ENCODE measurements around the gene CD52. TPM values are rescaled to one million over a fixed set of nuclear protein-coding genes. Genes with fewer than 3 reads are reported as not detected.

CD52 gene
- polyA plus RNA-seq, 1 experiment = not detected

- no peak overlapping the region for H3K4me3 ChIP-seq (ENCODE audit: low read depth, low read length)
- peaks cover 5% of the 10 kb centered on the region for H3K27me3 ChIP-seq (ENCODE audit: control insufficient read depth, insufficient read depth, low read length)
- H3K27ac ChIP-seq (ENCODE audit: low read depth, low read length) = no peak overlapping the region
- DNase-seq (ENCODE audit: low read depth, low spot score) = no peak
- CTCF ChIA-PET = interaction anchor here (0.5 to 1.2 kb wide), 3 partner anchors 15 to 186 kb away, joined by 3 to 6 read pairs (median 6); no protein-coding TSS in a partner anchor
- POLR2A ChIA-PET = interaction anchor here (0.6 kb wide), 1 partner anchor 24 kb away, joined by 6 read pairs; no protein-coding TSS in a partner anchor
- no peak for TF ChIP-seq CTCF (IDR thresholded peaks at IDR 0.05; ENCODE audit: low read depth, low read length)
- no peaks in the 10 kb centered on the region for H3K9me3 ChIP-seq (ENCODE audit: control insufficient read depth, insufficient read depth, low read length)
Measured at GRCh38 chr1:26349877-26350244, 32.1 kb downstream of the CD52 start.

- Histone ChIP-seq H3K27ac (ENCODE audit: low read depth, low read length) (no peak overlapping the region), H3K27me3 (ENCODE audit: control insufficient read depth, insufficient read depth, low read length) (peaks cover 9% of the 10 kb centered on the region), H3K9me3 (ENCODE audit: control insufficient read depth, insufficient read depth, low read length) (no peaks in the 10 kb centered on the region), H3K4me3 (ENCODE audit: low read depth, low read length) (no peak overlapping the region)
- CTCF ChIA-PET = interaction anchor here (0.7 kb wide), 1 partner anchor 67 kb away, joined by 3 read pairs; no protein-coding TSS in a partner anchor
- no peak for TF ChIP-seq CTCF (IDR thresholded peaks at IDR 0.05; ENCODE audit: low read depth, low read length)
- DNase-seq (ENCODE audit: low read depth, low spot score) = no peak
- POLR2A ChIA-PET = interaction anchor here (0.6 kb wide), 1 partner anchor 23 kb away, joined by 6 read pairs; no protein-coding TSS in a partner anchor
Measured at GRCh38 chr1:26350343-26350700, 32.6 kb downstream of the CD52 start.

DNA sequence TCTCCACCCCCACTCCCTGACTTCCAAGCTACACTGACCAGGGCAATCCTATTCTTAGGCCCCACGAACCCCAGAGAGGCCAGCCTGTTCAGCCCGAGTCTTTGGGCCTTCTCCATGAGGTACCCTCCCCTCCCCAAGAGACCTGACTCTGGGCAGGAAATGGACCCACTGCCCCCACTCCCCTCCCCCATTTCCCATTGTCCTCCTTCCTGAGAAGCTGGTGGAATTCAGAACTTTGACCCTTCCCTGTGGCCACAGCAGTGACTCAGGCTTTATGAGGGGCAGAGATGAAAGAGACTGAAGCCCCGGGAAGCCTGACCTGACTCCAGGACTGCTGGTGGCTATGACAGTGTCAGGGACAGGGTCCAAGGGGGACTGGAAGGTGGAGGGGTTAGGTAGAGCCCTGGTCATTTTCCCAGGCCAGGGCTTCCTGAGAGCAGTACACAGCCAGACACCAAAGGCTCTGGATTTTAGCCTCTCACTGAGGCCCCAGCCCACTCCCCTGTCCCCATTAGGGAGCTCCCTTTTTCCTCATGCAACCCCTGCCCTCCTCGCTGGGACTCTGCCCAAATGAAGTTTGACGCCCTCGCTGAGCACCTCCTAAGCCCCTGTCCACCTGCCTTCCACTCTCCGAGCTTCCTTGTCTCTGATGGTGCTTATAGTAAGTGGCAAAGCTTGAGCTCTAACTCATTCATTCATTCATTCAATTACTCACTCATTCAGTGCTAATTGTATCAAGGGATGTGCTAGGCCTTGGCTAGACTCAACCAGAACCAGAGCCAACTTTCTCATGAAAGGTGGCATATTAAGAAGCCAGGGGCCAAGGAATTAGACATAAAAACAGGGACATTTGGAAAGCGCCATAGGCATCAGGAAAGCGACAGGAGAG is 33.2 kb downstream of the CD52 start:
- TF ChIP-seq CTCF (IDR thresholded peaks at IDR 0.05; ENCODE audit: low read depth, low read length) = no peak
- Histone ChIP-seq H3K27ac (ENCODE audit: low read depth, low read length) (no peak overlapping the region), H3K27me3 (ENCODE audit: control insufficient read depth, insufficient read depth, low read length) (peaks cover 11% of the 10 kb centered on the region), H3K9me3 (ENCODE audit: control insufficient read depth, insufficient read depth, low read length) (no peaks in the 10 kb centered on the region), H3K4me3 (ENCODE audit: low read depth, low read length) (no peak overlapping the region)
- no peak for DNase-seq (ENCODE audit: low read depth, low spot score)
- CTCF ChIA-PET = interaction anchor here (0.7 to 1.0 kb wide), 2 partner anchors 13 to 66 kb away, joined by 3 to 7 read pairs; no protein-coding TSS in a partner anchor
- POLR2A ChIA-PET = no interaction called here

DNA sequence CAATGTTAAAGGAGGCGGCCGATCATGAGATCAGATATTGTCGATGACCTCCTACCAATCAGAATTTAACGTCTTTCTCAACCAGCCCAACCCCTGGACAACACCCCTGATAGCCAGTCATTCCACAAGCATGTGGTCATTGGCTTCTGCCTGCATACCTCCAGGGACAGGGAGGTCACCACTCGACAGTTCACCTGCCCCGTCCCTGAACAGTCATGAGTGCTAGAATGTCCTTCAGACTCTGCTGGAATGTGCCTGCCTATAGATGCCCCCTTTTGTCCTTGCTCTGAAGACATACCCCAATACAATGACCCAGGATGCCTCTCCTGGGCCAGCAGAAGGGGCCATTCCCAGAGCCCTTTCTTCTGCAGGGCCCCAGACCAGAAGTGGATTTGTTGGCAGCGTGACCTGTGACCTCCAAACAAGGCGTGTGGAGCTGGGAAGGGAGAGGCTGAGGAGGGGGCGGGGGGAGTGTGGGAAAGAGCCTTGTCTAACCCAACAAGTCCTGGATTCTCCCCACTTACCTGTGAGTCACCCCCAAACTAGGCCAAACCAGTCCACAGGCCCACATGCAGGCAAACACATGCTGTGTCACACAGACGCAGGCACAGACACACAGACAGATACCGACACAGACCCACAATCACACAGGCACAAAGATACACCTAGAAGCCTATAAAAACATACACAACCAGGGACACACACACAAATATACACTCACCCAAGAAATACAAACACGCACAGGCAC is 34.0 kb downstream of the CD52 start:
- Histone ChIP-seq H3K4me3 (ENCODE audit: low read depth, low read length) (no peak overlapping the region), H3K27me3 (ENCODE audit: control insufficient read depth, insufficient read depth, low read length) (peaks cover 19% of the 10 kb centered on the region), H3K9me3 (ENCODE audit: control insufficient read depth, insufficient read depth, low read length) (no peaks in the 10 kb centered on the region), H3K27ac (ENCODE audit: low read depth, low read length) (no peak overlapping the region)
- CTCF ChIA-PET = interaction anchor here (1.0 kb wide), 1 partner anchor 12 kb away, joined by 7 read pairs; no protein-coding TSS in a partner anchor
- DNase-seq (ENCODE audit: low read depth, low spot score) = no peak
- POLR2A ChIA-PET = no interaction called here
- TF ChIP-seq CTCF (IDR thresholded peaks at IDR 0.05; ENCODE audit: low read depth, low read length) = no peak

GRCh38 chr1:26352338-26352679 is 34.6 kb downstream of the CD52 start:
- no peak overlapping the region for H3K4me3 ChIP-seq (ENCODE audit: low read depth, low read length)
- no peak overlapping the region for H3K27ac ChIP-seq (ENCODE audit: low read depth, low read length)
- no peak for DNase-seq (ENCODE audit: low read depth, low spot score)
- ChIA-PET POLR2A (no interaction called here), CTCF (no interaction called here)
- no peak for TF ChIP-seq CTCF (IDR thresholded peaks at IDR 0.05; ENCODE audit: low read depth, low read length)
- H3K27me3 ChIP-seq (ENCODE audit: control insufficient read depth, insufficient read depth, low read length) = peaks cover 22% of the 10 kb centered on the region
- H3K9me3 ChIP-seq (ENCODE audit: control insufficient read depth, insufficient read depth, low read length) = no peaks in the 10 kb centered on the region

Data from AG04450 (cell line).